Lower leg skin (tissue), 4 donors: ENCODE results near the gene OTOP3. TPM values are rescaled to one million over a fixed set of nuclear protein-coding genes. Genes with fewer than 3 reads are reported as not detected.

Experiments
- DNase-seq, 2 donors: peaks; one replicate each; pipeline ENCODE4 v3.0.0-alpha.2; 2019; ENCODE audit warnings: low spot score in 2 of 2
- H3K4me3 ChIP-seq: fragments of 200-600 bp; sonication (generic); 2 replicates; pipeline ENCODE4 v1.5.1; 2017; ENCODE audit warnings: mild to moderate bottlenecking, low read depth; ENCODE audit not compliant: poor library complexity, severe bottlenecking
- POLR2A ChIP-seq, 2 donors: fragments of 450-650 bp; IDR thresholded peaks; one replicate each; pipeline ENCODE4 v1.6.1; 2016 to 2017; ENCODE audit warnings: antibody characterized with exemption in 2 of 2, mild to moderate bottlenecking in 1 of 2, moderate library complexity in 1 of 2
- WGBS, 2 donors: methylation state at CpG; one replicate each; pipeline ENCODE4 v1.1.5; 2018; 5-methylcytosine and 5-hydroxymethylcytosine counted together
- intact Hi-C: fragments of 100-400 bp; cut with DNase I; formaldehyde crosslinking; loops from one replicate; pipeline ENCODE4 v1.15.0; 2023; ENCODE audit warnings: low total_unique reads
- total RNA-seq, 4 donors: library from RNA; depleted of rRNA; stranded (reverse); fragments of >200 nt; gene quantifications; one replicate each; pipeline ENCODE4 v1.1.0, GENCODE V29; 2016
- TF ChIP-seq, protein P1 (sequence below), 3 donors: fragments of 450-650 bp; IDR thresholded peaks; one replicate each; pipeline ENCODE4 v1.5.1; 2016; ENCODE audit warnings: antibody characterized with exemption in 3 of 3, mild to moderate bottlenecking in 3 of 3, moderate library complexity in 2 of 3

Gene OTOP3
- total RNA-seq, 4 donors from 2014 or later = 0.64 to 2.3 (median 1.1) TPM; not detected in 1

DNA sequence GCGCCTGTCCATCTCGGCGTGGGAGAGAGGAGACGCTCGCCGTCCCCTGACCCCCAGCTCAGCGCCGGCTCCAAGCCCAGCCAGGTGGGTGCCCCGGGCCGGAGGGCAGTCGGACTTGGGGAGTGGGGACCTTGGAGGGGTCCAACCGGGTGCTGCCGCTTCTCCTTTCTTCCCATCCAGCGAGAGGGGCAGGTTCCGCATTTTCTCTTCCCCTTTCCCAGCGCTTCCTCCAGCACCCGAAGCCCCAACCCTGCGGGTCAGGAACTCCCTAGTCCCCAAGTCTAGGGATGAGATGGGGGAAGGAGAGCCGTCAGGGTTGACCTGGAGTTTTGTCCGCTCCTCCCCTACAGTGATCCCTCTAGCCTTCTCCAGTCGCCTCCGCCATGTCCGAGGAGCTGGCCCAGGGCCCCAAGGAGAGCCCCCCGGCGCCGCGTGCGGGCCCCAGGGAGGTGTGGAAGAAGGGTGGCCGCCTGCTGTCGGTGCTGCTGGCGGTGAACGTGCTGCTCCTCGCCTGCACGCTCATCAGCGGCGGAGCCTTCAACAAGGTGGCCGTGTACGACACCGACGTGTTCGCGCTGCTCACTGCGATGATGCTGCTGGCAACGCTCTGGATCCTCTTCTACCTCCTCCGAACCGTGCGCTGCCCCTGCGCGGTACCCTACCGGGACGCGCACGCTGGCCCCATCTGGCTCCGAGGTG is 11.3 kb upstream of the OTOP3 start, which contains the start of gene OTOP2:
OTOP2 (plus strand) TSS at position 24 of the 699 bp plus-strand sequence; CDS start at position 384, 360 bp downstream.
- WGBS, 2 donors = 3% methylated on average over 47 to 54 of the region's 54 CpGs
- intact Hi-C loops = no loop called here
- TF ChIP-seq, protein P1, sequence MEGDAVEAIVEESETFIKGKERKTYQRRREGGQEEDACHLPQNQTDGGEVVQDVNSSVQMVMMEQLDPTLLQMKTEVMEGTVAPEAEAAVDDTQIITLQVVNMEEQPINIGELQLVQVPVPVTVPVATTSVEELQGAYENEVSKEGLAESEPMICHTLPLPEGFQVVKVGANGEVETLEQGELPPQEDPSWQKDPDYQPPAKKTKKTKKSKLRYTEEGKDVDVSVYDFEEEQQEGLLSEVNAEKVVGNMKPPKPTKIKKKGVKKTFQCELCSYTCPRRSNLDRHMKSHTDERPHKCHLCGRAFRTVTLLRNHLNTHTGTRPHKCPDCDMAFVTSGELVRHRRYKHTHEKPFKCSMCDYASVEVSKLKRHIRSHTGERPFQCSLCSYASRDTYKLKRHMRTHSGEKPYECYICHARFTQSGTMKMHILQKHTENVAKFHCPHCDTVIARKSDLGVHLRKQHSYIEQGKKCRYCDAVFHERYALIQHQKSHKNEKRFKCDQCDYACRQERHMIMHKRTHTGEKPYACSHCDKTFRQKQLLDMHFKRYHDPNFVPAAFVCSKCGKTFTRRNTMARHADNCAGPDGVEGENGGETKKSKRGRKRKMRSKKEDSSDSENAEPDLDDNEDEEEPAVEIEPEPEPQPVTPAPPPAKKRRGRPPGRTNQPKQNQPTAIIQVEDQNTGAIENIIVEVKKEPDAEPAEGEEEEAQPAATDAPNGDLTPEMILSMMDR (IDR thresholded peaks at IDR 0.05) = no peak
- no peak for TF ChIP-seq POLR2A (IDR thresholded peaks at IDR 0.05)
- DNase-seq = no peak
- peak within 1 kb of the TSS; percentile 13 for H3K4me3 ChIP-seq

DNA sequence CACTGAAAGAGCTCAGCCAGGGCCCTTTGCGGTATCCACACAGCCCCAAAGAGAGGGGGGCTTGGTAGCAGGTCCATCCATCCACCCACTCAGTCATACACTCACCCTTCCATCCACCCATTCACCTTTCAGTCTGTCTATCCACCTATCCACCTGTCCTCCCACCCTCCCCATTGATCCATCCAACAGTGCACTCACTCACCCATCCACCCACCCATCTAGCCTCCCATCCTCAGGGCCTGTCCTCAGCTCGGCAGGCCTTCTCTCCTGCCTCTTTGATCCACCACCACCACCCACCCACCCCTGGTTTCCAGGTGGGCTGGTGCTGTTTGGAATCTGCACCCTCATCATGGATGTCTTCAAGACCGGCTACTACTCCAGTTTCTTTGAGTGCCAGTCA is 10.5 kb upstream of the OTOP3 start:
- H3K4me3 ChIP-seq = no peak overlapping the region
- no peak for DNase-seq
- 82% methylated on average over 3 of the region's 3 CpGs for WGBS, 2 donors
- TF ChIP-seq, protein P1 (IDR thresholded peaks at IDR 0.05) = no peak
- TF ChIP-seq POLR2A (IDR thresholded peaks at IDR 0.05) = no peak
- intact Hi-C loops = no loop called here

DNA sequence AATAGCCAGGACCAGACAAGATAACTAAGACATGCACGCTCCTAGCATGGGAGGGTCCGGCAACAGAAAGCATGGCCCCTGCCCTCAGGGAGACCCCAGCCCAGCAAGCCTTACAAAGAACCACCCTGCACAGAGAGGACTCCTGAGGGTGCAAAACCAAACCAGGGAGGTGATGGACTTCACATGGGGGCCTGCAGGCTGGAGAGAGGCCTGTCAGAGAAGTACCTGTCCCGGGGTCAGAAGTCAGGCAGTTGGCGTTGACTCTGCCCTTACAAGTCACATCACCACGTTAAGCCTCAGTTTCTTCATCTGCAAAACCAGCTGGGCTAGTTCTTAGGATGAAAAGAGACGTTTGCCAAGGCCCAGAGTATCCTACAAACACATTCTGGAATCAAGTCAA is 6.9 kb upstream of the OTOP3 start:
- no peak overlapping the region for H3K4me3 ChIP-seq
- 58 to 64% methylated on average over 6 of the region's 6 CpGs for WGBS, 2 donors
- TF ChIP-seq, protein P1 (IDR thresholded peaks at IDR 0.05) = no peak
- no peak for TF ChIP-seq POLR2A (IDR thresholded peaks at IDR 0.05)
- intact Hi-C loops = no loop called here
- DNase-seq = no peak

DNA sequence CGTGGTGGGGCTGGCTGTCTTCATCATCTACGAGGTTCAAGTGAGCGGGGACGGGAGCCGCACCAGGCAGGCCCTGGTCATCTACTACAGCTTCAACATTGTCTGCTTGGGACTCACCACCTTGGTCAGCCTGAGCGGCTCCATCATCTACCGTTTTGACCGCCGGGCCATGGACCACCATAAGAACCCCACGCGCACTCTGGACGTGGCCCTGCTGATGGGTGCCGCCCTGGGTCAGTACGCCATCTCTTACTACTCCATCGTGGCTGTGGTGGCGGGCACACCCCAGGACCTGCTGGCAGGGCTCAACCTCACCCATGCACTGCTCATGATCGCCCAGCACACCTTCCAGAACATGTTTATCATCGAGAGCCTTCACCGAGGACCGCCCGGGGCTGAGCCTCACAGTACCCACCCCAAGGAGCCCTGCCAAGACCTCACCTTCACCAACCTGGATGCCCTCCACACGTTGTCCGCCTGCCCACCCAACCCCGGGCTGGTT is 5.1 kb upstream of the OTOP3 start:
- no peak for TF ChIP-seq POLR2A (IDR thresholded peaks at IDR 0.05)
- TF ChIP-seq, protein P1 (IDR thresholded peaks at IDR 0.05) = no peak
- DNase-seq = no peak
- intact Hi-C loops = no loop called here
- H3K4me3 ChIP-seq = no peak overlapping the region
- WGBS, 2 donors = 89 to 93% methylated on average over 17 to 23 of the region's 24 CpGs

DNA sequence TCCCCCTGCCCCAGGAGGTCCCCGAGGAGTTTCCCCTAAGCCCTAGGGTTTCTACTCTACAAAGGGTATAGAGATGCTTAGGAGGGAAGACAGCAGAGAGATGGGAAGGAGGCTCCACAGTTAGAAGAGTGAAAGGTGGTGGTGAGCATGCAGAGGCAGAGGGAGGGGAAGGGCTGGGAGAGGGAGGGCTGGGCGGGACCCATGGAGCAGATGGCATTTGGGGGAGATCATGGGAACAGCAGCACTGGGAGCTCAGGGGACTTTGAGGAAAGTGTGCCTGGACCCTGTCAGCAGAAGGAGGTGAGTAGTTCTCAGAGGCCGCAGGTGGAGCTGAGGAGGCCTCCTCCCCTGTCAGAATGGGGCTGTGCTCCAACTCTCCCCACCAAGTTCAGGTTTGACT is 650 bp upstream of the OTOP3 start:
- no peak overlapping the region for H3K4me3 ChIP-seq

More for the DNA sequence above, 650 bp upstream of the OTOP3 start:
- TF ChIP-seq, protein P1 (IDR thresholded peaks at IDR 0.05) = no peak
- TF ChIP-seq POLR2A (IDR thresholded peaks at IDR 0.05) = no peak
- DNase-seq = no peak
- intact Hi-C loops = no loop called here
- WGBS, 2 donors = 52 to 71% methylated on average over 3 of the region's 3 CpGs
